ENCODE data around the gene ALKBH2. TPM values are rescaled to one million over a fixed set of nuclear protein-coding genes. Genes with fewer than 3 reads are reported as not detected.

The ALKBH2 gene
- total RNA-seq, 2 experiments from 2014 or later = 10.0 to 13.0 TPM

GRCh38 chr12:109124878-109125648 is 31.8 kb upstream of the ALKBH2 start:
- Mint-ChIP-seq H3K36me3 (ENCODE audit: low read depth) (no peaks in the 10 kb centered on the region), H3K4me3 (no peak overlapping the region), H3K27me3 (no peaks in the 10 kb centered on the region), H3K27ac (no peak overlapping the region), H3K4me1 (no peaks in the 10 kb centered on the region), H3K9me3 (no peaks in the 10 kb centered on the region)
- CTCF ChIA-PET = interaction anchor here (1.0 to 1.4 kb wide), 2 partner anchors 14 to 29 kb away, joined by 3 to 4 read pairs; no protein-coding TSS in a partner anchor
- POLR2A ChIA-PET = no interaction called here
- DNase-seq = no peak

- Mint-ChIP-seq H3K36me3 (ENCODE audit: low read depth) (no peaks in the 10 kb centered on the region), H3K4me1 (no peaks in the 10 kb centered on the region), H3K27ac (no peak overlapping the region), H3K4me3 (no peak overlapping the region), H3K27me3 (no peaks in the 10 kb centered on the region), H3K9me3 (no peaks in the 10 kb centered on the region)
- ChIA-PET CTCF (no interaction called here), POLR2A (no interaction called here)
- DNase-seq = no peak
Observed at GRCh38 chr12:109121346-109121880, 28.1 kb upstream of the ALKBH2 start.

- H3K27me3 Mint-ChIP-seq = no peaks in the 10 kb centered on the region
- ChIA-PET CTCF (interaction anchor here (1.1 to 1.7 kb wide), 3 partner anchors 9 to 265 kb away, joined by 3 to 9 read pairs (median 3); partner anchors contain the start of gene ALKBH2), POLR2A (no interaction called here)
- no peak for DNase-seq
- no peaks in the 10 kb centered on the region for H3K9me3 Mint-ChIP-seq
- H3K4me1 Mint-ChIP-seq = peaks cover 4% of the 10 kb centered on the region
- no peaks in the 10 kb centered on the region for H3K36me3 Mint-ChIP-seq (ENCODE audit: low read depth)
- no peak overlapping the region for H3K27ac Mint-ChIP-seq
- no peak overlapping the region for H3K4me3 Mint-ChIP-seq
Observed at GRCh38 chr12:109120557-109120956, 27.3 kb upstream of the ALKBH2 start.

DNA sequence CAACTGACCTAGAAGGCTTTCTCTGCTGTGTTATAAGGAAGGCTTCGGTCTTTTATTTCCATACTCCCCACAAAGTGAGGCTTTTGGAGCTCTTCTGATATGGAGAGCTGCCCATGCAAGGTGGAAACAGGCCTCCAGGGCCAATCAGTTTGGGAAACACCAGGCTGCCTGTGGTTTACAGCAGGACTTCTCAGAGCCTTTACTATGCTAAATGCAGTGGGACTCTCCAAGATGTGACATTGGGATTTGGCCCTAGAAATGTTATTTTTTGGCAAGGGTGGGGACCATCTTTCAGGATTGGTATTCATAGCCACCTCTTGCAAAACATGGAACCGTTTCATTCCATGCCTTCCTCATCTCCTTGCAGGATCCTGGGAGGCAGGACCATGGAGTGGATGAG is 26.8 kb upstream of the ALKBH2 start:
- CTCF ChIA-PET = interaction anchor here (1.1 to 1.7 kb wide), 3 partner anchors 8 to 265 kb away, joined by 3 to 9 read pairs (median 3); partner anchors contain the start of gene ALKBH2
- Mint-ChIP-seq H3K4me3 (no peak overlapping the region), H3K36me3 (ENCODE audit: low read depth) (no peaks in the 10 kb centered on the region), H3K9me3 (no peaks in the 10 kb centered on the region), H3K4me1 (peaks cover 6% of the 10 kb centered on the region), H3K27me3 (no peaks in the 10 kb centered on the region), H3K27ac (no peak overlapping the region)
- POLR2A ChIA-PET = no interaction called here
- DNase-seq = no peak

GRCh38 chr12:109116611-109116949 is 23.3 kb upstream of the ALKBH2 start:
- Mint-ChIP-seq H3K4me3 (no peak overlapping the region), H3K4me1 (peaks cover 15% of the 10 kb centered on the region), H3K27me3 (no peaks in the 10 kb centered on the region), H3K36me3 (ENCODE audit: low read depth) (no peaks in the 10 kb centered on the region), H3K27ac (no peak overlapping the region), H3K9me3 (no peaks in the 10 kb centered on the region)
- no peak for DNase-seq
- POLR2A ChIA-PET = no interaction called here
- CTCF ChIA-PET = no interaction called here

- Mint-ChIP-seq H3K36me3 (ENCODE audit: low read depth) (no peaks in the 10 kb centered on the region), H3K27ac (no peak within 1 kb of the TSS), H3K9me3 (no peaks in the 10 kb centered on the region), H3K27me3 (no peaks in the 10 kb centered on the region), H3K4me3 (no peak within 1 kb of the TSS), H3K4me1 (peaks cover 17% of the 10 kb centered on the region)
- no peak for DNase-seq
- ChIA-PET CTCF (interaction anchor here (1.4 kb wide), 1 partner anchor 23 kb away, joined by 3 read pairs; the partner anchor contains the start of gene ALKBH2), POLR2A (no interaction called here)
Observed at GRCh38 chr12:109115758-109116610, 22.7 kb upstream of the ALKBH2 start, which contains the start of gene ACACB. Gene ACACB, plus strand, starts transcription at chr12:109116587. Its CDS starts 22,819 bp downstream, at chr12:109139406.

GRCh38 chr12:109115404-109115757 is 22.1 kb upstream of the ALKBH2 start:
- POLR2A ChIA-PET = no interaction called here
- no peak for DNase-seq
- no peak overlapping the region for H3K27ac Mint-ChIP-seq
- CTCF ChIA-PET = interaction anchor here (1.4 kb wide), 1 partner anchor 22 kb away, joined by 3 read pairs; the partner anchor contains the start of gene ALKBH2
- no peak overlapping the region for H3K4me3 Mint-ChIP-seq
- H3K4me1 Mint-ChIP-seq = peaks cover 22% of the 10 kb centered on the region
- no peaks in the 10 kb centered on the region for H3K36me3 Mint-ChIP-seq (ENCODE audit: low read depth)
- H3K27me3 Mint-ChIP-seq = no peaks in the 10 kb centered on the region
- no peaks in the 10 kb centered on the region for H3K9me3 Mint-ChIP-seq

DNA sequence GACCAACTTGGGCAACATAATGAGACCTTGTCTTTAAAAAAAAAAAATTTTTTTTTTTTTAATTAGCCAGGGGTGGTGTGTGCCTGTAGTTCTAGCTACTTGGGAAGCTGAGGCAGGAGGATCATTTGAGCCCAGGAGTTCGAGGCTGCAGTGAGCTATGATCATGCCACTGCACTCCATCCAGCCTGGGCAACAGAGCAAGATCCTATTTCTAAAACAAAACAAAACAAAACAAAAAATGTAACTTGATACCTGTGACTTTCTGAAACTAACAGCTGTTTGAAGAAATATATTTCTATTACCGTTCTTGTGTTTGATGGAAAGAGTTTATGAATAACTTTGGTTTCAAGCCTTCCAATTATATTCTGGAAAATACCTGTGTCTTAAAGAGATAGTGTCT is 21.4 kb upstream of the ALKBH2 start:
- Mint-ChIP-seq H3K27me3 (no peaks in the 10 kb centered on the region), H3K27ac (no peak overlapping the region), H3K36me3 (ENCODE audit: low read depth) (peaks cover 1% of the 10 kb centered on the region), H3K9me3 (no peaks in the 10 kb centered on the region), H3K4me1 (peaks cover 23% of the 10 kb centered on the region), H3K4me3 (no peak overlapping the region)
- POLR2A ChIA-PET = no interaction called here
- CTCF ChIA-PET = interaction anchor here (0.5 to 1.4 kb wide), 5 partner anchors 14 to 586 kb away, joined by 3 to 4 read pairs (median 3); partner anchors contain the start of gene ALKBH2
- DNase-seq = no peak

GRCh38 chr12:109113661-109114321 is 20.5 kb upstream of the ALKBH2 start:
- Mint-ChIP-seq H3K36me3 (ENCODE audit: low read depth) (peaks cover 6% of the 10 kb centered on the region), H3K4me1 (peaks cover 23% of the 10 kb centered on the region), H3K4me3 (no peak overlapping the region), H3K27ac (no peak overlapping the region), H3K27me3 (no peaks in the 10 kb centered on the region), H3K9me3 (no peaks in the 10 kb centered on the region)
- ChIA-PET CTCF (interaction anchor here (0.6 to 1.3 kb wide), 2 partner anchors 13 to 612 kb away, joined by 3 to 4 read pairs; no protein-coding TSS in a partner anchor), POLR2A (no interaction called here)
- no peak for DNase-seq

- DNase-seq = no peak
- peaks cover 10% of the 10 kb centered on the region for H3K36me3 Mint-ChIP-seq (ENCODE audit: low read depth)
- H3K27ac Mint-ChIP-seq = no peak overlapping the region
- peaks cover 24% of the 10 kb centered on the region for H3K4me1 Mint-ChIP-seq
- H3K27me3 Mint-ChIP-seq = no peaks in the 10 kb centered on the region
- H3K9me3 Mint-ChIP-seq = no peaks in the 10 kb centered on the region
- H3K4me3 Mint-ChIP-seq = no peak overlapping the region
- ChIA-PET CTCF (interaction anchor here (0.6 to 1.6 kb wide), 5 partner anchors 15 to 535 kb away, joined by 3 to 5 read pairs (median 3); no protein-coding TSS in a partner anchor), POLR2A (interaction anchor here (0.6 kb wide), 1 partner anchor 64 kb away, joined by 3 read pairs; no protein-coding TSS in a partner anchor)
Observed at GRCh38 chr12:109112720-109113465, 19.6 kb upstream of the ALKBH2 start.

GRCh38 chr12:109110988-109111495 is 17.8 kb upstream of the ALKBH2 start:
- Mint-ChIP-seq H3K4me1 (peaks cover 24% of the 10 kb centered on the region), H3K4me3 (peak overlapping the region; percentile 70), H3K9me3 (no peaks in the 10 kb centered on the region), H3K36me3 (ENCODE audit: low read depth) (peaks cover 17% of the 10 kb centered on the region), H3K27me3 (no peaks in the 10 kb centered on the region), H3K27ac (peak overlapping the region; percentile 69)
- ChIA-PET POLR2A (no interaction called here), CTCF (interaction anchor here (0.6 to 1.4 kb wide), 7 partner anchors 9 to 305 kb away, joined by 3 to 9 read pairs (median 4); partner anchors contain the start of gene ALKBH2)
- peak; percentile 60 for DNase-seq

Measured in activated CD4-positive, alpha-beta T cell treated with anti-CD3 and anti-CD28 coated beads, Interleukin-2, amount 10 ng/mL, durations not matched to agents 7 days and 5 days (primary cell).